ENCODE data around the gene MMP24OS.
"Not testable (repeated sequence)": the region's sequence is repeated elsewhere in the genome, so short reads cannot be mapped to it uniquely, and the experiment has no call there.

The MMP24OS gene

DNA sequence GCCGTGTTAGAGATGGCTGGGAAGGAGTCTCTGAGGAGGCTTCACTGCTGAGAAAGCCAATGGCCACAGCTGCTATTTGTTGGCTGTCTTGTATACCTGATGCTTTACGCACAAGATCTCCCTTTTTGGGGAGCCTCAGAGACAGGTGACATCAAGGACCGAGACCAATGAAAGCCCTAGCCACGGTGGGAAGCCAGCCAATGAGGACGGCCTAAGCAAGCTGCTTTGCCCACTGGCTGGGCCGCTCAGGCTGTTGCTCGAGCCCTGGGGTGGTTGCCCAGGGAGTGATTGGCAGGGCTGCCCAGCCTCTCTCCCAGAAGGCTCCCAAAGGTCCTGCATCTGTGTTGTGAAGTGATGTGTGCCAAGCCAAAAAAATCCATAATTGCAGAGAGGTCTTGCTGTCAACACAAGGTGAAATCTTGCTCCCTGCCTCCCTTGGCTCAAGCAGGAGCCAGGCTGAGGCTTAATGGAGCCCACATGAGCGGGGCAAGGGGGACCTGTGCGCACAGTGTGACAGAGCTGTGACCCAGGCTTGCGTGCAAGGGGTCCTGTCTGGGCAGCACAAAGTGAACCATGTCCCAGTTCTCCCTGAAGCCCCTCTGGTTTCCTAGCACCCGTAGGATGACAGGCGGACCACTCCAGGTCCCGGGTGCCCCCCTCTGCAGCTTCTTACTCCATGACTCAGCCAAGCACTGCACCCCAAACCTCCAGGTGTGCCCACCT, 4.3 kb downstream of the MMP24OS start:
- no peak for DNase-seq

DNA sequence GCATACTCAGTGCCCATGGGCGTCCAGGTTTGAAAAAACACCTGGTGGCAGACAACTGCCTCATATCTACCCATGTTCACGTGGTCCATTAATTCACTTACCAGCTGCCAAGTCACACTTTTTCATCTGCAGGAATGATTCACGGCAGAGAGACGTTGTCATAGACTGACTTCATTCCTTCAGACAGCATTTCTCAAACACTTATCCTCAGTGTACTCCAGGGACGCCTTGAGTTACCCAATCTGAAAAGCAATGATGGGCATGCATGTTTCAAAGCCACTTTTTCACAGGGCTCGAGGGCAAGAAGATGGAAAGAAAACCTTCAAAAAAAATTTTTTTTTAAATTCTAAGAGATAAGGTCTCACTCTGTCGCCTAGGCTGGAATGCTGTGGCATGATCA, 6.0 kb downstream of the MMP24OS start:
- no peak for DNase-seq

DNA sequence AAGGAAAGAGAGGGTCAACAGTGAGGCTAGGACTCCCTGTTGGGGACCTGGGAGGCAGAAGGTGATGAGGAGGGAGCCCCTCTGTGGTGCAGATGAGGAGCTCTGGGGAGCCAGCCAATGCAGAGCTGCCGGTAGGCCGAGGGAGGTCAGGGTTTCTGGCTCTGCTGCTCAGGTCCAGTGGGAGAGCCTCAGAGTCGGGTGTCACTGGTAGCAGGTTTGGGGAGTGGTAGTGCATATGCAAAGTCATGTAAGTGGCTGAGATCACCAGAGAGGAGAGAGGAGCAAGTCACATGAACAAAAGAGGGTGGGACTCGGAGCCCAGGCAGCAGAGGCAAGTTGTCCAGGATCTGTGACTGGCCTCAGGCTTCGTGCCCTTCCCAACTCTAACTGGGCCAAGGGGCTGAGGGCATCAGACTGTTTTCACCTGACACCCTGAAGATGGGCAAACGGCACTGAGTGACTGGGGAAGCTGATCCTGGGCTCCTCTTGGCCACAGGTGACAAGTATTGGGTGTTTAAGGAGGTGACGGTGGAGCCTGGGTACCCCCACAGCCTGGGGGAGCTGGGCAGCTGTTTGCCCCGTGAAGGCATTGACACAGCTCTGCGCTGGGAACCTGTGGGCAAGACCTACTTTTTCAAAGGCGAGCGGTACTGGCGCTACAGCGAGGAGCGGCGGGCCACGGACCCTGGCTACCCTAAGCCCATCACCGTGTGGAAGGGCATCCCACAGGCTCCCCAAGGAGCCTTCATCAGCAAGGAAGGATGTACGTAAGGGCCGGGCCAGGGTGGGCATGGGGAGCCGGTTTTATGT, 6.6 kb downstream of the MMP24OS start:
- no peak for DNase-seq

DNA sequence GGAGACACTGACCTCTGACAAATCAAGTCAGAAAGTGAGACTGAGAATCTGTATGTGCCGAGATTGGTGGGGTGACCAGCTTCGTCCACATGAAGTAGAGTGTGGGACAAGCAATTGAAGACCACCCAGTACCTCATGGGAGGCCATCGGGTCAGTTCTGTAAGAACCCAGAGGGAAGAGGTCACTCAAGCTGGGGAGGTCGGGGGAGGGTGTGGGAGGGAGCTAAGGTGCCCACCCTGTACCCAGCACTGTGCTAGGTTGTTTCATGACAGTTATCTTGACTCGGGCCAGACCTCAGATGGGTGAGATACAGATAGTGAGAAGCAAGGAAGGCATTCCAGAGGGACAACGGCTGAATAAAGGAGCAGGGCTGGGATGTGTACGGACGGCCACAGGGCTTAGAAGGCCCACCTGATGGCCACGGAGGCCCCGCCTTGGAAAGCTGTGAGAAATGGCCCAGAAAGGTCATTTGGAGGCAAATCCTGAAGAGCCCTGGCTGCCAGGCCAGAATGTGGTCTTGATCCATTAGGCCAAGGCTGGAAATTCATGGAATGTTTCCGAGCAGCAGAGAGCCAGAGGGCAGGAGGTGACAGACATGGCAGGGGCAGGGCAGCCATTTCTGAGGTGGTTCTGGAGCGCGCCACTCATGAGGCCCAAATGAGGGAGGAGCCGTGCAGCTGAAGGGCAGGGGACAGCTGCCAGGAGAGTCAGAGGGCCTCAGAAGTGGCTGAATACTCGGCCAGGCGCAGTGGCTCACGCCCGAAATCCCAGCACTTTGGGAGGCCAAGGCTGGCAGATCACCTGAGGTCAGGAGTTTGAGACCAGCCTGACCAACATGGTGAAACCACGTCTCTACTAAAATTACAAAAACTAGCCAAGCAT, 7.7 kb downstream of the MMP24OS start:
- DNase-seq = no peak

DNA sequence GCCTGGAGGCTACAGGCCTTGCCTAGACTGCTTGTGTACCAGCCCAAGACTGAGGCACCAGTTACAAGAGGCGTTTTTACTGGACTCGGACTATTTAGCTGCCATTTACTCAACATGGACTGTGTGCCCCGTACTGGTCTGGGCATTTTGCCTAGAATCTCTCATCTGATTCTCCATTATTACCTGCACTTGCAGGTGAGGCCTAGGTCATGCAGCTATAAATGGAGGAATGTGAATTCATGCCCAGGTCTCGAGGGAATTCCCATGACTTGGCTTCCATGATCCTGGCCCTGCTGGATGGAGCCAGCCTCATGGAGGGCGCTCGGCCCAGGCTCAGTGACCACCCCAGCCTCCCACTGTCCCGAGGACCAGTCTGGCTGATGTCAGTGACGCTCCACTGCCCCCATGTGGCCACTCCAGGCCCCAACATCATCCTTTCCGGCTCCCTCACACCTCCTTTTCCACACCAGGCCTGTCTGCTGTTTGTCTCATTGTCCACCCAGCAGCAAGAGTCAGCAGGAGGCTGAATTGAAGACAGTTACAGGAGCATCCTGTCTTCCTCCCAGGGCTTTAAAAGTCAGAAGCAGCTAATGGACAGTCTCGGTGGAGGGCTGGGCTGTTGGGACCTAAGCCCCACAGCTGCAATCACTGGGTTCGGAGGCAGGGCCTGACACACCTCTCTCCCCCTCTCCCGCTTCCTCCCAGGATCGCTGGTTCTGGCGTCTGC, 8.7 kb downstream of the MMP24OS start:
- DNase-seq = no peak

DNA sequence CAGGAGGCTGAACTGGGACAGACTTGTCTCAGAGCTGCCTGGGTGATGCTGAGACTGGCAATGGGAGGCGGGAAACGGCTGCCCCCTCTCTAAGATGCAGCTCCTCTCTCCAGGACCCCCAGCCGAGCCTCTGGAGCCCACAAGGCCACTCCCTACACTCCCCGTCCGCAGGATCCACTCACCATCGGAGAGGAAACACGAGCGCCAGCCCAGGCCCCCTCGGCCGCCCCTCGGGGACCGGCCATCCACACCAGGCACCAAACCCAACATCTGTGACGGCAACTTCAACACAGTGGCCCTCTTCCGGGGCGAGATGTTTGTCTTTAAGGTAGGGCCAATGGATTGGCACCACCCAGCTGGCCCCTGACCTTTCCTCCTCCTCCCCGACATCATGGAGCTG, 10.8 kb downstream of the MMP24OS start:
- no peak for DNase-seq

DNA sequence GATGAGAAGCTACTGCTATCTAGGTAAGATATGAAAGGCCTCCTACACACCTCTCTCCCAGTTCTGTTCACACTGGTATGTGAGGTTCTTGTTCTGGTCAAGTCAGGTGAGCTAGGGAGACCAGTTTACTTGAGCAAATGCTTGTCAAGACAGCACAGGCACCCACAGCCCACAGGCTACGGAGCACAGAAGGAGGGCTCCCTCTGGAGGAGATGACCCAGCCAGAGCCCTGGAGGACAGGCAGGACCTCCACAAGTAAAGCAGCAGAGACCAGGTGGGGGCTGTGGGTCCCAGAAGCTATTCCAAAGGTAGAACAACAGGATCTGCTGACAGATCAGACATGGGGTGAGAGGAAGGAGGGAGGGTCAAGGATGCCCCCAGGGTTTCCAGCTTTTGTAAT, 13.2 kb downstream of the MMP24OS start:
- no peak for DNase-seq

DNA sequence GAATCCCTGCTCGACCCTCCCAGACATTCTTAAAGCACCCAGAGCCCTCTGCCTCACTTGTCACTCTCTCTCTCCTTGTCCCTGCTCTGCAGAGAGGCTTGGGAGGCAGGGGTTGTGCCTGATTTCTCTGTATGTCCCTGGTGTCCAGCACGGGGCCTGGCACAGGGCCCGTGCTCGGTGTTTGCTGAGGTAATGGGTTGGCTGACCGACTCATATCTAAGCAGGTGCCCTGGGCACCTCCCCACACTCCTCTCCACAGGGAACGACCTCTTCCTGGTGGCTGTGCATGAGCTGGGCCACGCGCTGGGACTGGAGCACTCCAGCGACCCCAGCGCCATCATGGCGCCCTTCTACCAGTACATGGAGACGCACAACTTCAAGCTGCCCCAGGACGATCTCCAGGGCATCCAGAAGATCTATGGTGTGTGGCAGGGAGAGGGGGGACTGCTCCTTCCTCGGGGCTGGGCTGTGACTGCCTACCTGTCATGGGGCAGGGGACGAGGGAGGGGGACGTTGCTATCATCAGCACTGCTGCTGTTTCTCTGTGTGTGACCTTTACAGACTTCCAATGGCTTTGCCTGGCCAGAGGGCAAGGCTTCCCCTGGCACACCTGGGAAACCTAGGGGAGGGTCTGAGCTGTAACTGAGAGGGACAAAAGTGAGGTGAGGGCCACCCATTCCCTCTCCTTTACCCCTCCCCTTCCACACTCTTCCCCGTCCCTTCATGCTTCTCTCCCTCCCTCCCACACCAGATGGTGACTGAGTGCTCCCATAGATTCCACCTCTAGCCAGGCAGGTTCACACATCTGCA, 14.2 kb downstream of the MMP24OS start:
- no peak for DNase-seq

DNA sequence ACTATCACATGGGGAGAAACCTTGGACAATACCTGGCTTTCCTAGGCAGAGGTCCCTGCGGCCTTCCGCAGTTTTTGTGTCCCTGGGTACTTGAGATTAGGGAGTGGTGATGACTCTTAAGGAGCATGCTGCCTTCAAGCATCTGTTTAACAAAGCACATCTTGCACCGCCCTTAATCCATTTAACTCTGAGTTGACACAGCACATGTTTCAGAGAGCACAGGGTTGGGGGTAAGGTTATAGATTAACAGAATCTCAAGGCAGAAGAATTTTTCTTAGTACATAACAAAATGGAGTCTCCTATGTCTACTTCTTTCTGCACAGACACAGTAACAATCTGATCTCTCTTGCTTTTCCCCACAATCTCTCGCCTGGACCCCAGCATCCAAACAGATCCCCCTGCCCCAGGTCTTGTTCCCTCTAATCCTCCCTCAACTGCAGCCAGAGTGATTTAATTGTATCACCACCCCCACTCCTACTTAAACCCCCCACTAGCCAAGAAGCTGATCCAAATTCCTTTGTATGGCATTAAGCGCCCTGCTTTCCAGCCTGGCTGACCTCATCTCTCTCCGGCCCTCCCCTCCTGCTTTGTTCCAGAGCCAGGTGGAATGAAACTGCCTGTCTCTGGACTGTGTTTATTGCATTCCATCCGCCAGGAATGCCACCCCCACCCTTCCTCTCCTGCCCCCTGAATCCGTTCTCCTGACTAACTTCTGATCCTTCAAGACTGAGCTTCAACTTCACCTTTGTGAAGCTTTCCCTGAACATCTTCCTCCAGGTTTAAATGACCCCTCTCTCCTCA, 15.0 kb downstream of the MMP24OS start:
- not testable (repeated sequence) for DNase-seq

DNA sequence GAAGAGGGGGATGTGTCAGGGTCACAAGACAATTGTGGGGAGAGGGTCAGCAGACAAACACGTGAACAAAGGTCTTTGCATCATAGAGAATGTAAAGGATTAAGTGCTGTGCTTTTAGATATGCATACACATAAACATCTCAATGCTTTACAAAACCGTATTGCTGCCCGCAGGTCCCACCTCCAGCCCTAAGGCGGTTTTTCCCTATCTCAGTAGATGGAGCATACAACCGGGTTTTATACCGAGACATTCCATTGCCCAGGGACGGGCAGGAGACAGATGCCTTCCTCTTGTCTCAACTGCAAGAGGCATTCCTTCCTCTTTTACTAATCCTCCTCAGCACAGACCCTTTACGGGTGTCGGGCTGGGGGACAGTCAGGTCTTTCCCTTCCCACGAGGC, 15.6 kb downstream of the MMP24OS start:
- not testable (repeated sequence) for DNase-seq

DNA sequence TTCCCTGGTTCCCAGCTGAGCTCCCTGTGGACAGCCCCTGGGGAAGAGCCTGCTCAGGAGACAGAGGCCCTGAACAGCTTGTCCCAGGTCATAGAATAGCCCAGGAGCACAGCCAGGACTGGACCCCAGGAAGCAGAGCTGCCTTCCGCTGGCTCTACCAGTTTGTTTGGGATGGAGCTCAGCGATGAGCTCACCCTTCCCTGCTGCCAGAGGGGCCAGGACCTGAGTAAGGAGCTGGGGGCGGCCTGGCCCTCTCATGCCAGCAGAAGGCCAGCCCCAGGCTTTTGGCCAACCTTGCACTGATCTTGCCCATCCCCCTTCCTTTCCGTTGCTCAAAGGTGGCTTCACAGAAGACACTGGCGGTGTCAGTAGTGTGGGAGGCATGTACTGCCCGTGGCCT, 17.5 kb downstream of the MMP24OS start:
- DNase-seq = no peak

DNA sequence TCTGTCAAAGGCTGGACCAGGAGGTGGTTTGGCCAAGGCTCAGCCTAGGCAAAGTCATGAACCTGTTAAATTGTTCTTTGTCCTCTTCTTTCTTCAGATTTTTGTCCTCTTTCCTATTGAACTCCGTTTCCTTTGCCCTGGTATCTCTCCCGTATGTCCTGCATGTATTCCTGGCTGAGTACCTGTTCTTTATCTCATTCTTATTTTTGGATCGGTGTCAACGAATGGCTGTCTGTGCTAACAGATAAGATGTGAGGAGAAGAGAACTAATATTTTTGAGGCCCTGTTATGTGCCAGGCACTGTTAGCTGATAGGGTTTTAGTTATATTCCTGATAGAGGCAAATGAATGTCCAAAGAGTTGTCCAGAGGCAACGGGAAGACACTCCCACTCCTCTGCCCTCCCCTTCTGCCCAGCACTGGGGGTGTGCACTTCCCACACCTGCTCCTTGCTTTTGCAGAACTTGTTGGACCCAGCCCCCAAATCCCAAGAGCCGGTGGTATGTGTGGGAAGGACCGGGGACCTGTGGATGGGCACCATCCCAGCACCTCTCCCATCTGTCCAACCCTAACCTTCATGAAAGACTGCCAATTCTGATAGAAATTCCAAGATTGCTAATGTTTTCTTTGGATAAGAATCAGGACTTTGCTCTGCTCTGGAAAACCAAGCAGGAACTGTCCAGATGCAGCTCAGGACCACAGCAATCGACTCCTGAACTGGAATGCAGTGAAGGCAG, 20.6 kb downstream of the MMP24OS start:
- no peak for DNase-seq

DNA sequence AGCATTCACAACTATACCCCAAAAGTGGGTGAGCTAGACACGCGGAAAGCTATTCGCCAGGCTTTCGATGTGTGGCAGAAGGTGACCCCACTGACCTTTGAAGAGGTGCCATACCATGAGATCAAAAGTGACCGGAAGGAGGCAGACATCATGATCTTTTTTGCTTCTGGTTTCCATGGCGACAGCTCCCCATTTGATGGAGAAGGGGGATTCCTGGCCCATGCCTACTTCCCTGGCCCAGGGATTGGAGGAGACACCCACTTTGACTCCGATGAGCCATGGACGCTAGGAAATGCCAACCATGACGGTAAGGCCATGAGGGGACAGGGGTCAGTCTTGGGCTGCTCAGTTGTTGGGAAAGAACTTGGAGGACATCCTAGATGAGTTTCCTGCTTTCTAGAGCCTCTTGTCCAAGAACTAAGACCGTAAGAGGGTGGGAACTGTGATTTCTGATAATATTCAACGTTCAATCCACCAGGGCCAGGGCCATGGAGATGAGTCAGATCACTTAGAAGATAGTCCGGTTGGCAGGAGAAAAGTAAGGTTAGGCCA, 23.4 kb downstream of the MMP24OS start:
- DNase-seq = no peak

DNA sequence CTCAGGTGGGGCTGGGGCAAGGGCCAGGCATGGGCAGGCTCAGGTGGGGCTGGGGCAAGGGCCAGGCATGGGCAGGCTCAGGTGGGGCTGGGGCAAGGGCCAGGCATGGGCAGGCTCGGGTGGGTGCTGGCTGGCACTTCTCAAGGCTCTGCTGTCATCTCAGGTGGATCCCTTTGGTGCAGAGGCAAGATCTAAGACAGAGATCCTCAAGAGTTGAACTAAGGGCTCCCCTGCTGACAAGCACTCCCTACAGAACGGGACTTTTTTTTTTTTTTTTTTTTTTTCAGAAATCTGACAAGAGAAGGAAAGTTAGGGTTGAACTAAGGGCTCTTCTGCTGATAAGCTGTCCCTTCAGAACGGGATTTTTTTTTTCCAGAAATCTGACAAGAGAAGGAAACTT, 24.9 kb downstream of the MMP24OS start:
- no peak for DNase-seq

DNA sequence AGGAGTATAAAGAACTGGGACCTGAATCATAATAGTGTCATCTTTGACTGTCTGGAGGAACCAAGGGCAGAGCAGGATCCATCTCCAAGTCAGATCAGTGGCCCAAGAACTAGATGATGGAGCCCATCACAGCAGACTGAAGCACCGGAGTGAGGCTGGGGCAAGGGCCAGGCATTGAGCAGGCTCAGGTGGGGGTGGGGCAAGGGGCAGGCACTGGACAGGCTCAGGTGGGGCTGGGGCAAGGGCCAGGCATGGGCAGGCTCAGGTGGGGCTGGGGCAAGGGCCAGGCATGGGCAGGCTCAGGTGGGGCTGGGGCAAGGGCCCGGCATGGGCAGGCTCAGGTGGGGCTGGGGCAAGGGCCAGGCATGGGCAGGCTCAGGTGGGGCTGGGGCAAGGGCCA, 25.3 kb downstream of the MMP24OS start:
- not testable (repeated sequence) for DNase-seq

DNA sequence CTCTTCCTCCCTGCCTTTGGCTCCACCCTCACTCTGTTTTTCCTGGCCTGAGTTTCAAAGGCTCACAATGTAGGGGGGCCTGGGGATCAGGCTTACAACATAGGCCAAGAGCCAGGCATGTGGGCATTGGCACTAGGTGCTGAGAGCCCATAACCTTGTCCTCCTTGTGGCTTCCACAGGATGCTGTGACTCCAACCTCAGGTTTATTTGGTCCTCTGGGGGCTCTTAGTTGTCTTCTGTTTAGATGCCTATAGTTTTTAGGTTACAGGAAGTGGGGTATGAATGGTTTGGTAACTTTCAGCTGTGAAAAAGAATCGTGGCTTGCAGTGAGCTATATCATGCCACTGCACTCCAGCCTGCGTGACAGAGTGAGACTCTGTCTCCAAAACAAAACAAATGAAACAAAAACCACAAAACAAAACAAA, 25.9 kb downstream of the MMP24OS start:
- DNase-seq = no peak

DNA sequence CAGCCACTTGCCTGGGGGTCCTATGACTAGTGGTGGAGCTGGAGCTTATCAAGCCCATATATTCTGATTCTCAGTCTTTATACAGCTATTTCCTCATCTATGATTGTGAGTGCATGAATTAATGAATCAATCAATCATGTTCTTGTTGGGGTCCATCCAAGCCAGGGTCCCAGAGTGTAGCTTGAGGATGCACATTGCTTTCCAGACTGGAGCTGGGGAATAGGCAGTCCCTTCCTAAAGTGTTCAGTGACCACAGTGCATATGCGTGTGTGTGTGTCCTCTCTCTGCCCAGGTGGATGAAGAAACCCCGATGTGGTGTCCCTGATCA, 26.3 kb downstream of the MMP24OS start:
- DNase-seq = no peak

DNA sequence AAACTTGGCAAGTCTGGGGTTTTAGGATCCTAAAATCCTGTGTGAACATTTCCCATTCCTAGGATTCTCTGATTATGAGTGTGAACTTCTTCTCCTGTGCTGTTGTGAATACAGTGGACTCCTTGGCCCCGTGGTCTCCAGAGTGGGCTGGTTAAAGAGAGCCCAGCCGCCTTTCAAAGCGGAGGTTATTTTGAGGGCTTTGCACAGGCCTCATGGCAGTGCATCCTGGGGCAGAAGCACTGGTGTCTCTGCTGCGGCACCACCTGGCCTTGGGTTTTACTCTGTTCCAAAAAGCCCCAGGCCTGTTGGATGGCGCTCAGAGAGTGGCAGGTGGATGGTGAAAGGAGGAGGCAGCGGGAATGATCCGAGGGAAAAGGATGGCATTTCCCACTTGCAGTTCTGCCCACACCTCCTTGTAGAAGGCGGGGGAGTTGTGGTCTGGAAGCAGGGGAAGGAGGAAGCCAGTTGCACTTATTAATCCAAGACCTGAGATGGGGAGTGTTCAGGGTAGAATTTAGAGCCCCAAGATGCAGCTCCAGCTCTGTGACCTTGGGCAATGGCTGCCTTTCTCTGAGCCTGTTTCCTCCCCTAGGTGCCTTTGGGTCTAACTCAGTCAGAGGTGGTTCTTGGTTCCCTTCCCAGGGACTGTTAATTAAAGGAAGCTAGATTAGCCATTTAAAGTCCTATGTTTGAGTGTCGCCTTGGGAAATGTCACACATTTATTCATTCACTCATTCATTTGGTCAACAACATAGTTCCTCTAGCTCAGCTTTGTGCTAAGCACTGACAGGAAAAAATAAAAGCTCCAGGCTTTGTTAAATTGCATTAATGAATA, 29.1 kb downstream of the MMP24OS start:
- DNase-seq = no peak

DNA sequence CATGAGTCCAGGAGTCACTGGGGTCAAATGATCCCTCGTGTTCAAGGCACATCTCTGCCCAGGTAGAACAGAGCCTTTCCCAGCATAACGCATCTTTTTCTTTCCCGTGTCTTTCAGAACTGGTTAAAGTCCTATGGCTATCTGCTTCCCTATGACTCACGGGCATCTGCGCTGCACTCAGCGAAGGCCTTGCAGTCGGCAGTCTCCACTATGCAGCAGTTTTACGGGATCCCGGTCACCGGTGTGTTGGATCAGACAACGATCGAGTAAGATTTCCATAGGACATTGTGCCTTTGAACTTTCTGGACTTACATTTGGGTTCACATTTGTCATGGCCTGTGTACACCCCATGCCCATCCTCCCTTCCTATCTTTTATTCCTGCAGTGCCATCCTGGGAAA, 31.2 kb downstream of the MMP24OS start:
- no peak for DNase-seq

All from activated CD4-positive, CD25-positive, alpha-beta regulatory T cell (primary cell).